Endothelial cell of umbilical vein (primary cell): ENCODE results near the gene DHX35. TPM values are rescaled to one million over a fixed set of nuclear protein-coding genes. Genes with fewer than 3 reads are reported as not detected.

Experiments
- BruUV-seq: library from RNA; stranded (reverse); fragments of 400-500 nt; replicated peaks from 2 replicates; lab custom pipeline; 2021; lab: Mats Ljungman, UMichigan
- CTCF ChIA-PET: fragments of 300-600, 350-600 bp; sonication (Branson Sonifier 250); formaldehyde crosslinking; loops from one replicate; lab custom pipeline; 2021; ENCODE audit warnings: antibody characterized with exemption, inconsistent platforms; lab: Charles Lee
- POLR2A ChIA-PET: fragments of 300-600, 350-600 bp; sonication (Branson Sonifier 250); formaldehyde crosslinking; loops from one replicate; lab custom pipeline; 2021; ENCODE audit warnings: antibody characterized with exemption, inconsistent platforms; lab: Charles Lee
- DNase-seq: peaks from one replicate; pipeline ENCODE4 v3.0.0-alpha.2; 2011; ENCODE audit warnings: low read depth, low spot score
- FAIRE-seq: peaks from 2 replicates; lab custom pipeline; 2011; peaks lifted over from hg19 to GRCh38; lab: Jason Lieb, UNC
- H2AFZ ChIP-seq: 2 replicates; pipeline ENCODE4 v1.6.0; 2012; ENCODE audit warnings: low read depth, low read length, control low read depth, inconsistent platforms
- H3K27ac ChIP-seq: 2 replicates; pipeline ENCODE4 v1.5.1; 2011; ENCODE audit warnings: low read depth, mild to moderate bottlenecking, control low read depth, low read length, moderate library complexity; ENCODE audit not compliant: insufficient read depth
- H3K27me3 ChIP-seq, 2 experiments: 2 replicates each; pipeline versions ENCODE4 v1.6.0 to v1.6.1; 2011; ENCODE audit warnings: low read length in 2 of 2, mixed read lengths in 1 of 2; ENCODE audit not compliant: control insufficient read depth in 2 of 2, insufficient read depth in 2 of 2
- H3K36me3 ChIP-seq, 2 experiments: 2 replicates in 1 of 2; 3 replicates in 1 of 2; pipeline ENCODE4 v1.5.1; 2011; ENCODE audit warnings: low read length in 2 of 2, mild to moderate bottlenecking in 1 of 2, moderate library complexity in 1 of 2; ENCODE audit not compliant: control insufficient read depth in 2 of 2, insufficient read depth in 2 of 2; ENCODE audit errors: extremely low read depth in 1 of 2
- H3K4me1 ChIP-seq: 3 replicates; pipeline ENCODE4 v1.5.1; 2011; ENCODE audit warnings: mild to moderate bottlenecking, low read length; ENCODE audit not compliant: control insufficient read depth, insufficient read depth; ENCODE audit errors: extremely low read depth
- H3K4me2 ChIP-seq: 2 replicates; pipeline ENCODE4 v1.6.1; 2011; ENCODE audit warnings: low read length, control low read depth, mixed read lengths; ENCODE audit not compliant: insufficient read depth
- H3K4me3 ChIP-seq, 3 experiments: fragments of 200-600 bp in 1 of 3; sonication (generic), shearing (Covaris generic) in 1 of 3; replicated peaks in 1 of 3; 2 replicates each; pipeline ENCODE4 v1.5.1; 2011 to 2016; ENCODE audit warnings: control low read depth in 3 of 3, low read length in 3 of 3, mild to moderate bottlenecking in 2 of 3, inconsistent platforms in 1 of 3, low read depth in 1 of 3, moderate library complexity in 1 of 3; ENCODE audit not compliant: insufficient read depth in 1 of 3
- H3K79me2 ChIP-seq: 2 replicates; pipeline ENCODE4 v1.6.0; 2012; ENCODE audit warnings: low read length, inconsistent platforms; ENCODE audit not compliant: control insufficient read depth, insufficient read depth
- H3K9ac ChIP-seq: replicated peaks from 2 replicates; pipeline ENCODE3; 2011; ENCODE audit warnings: low read length, control low read depth; ENCODE audit not compliant: insufficient read depth; ENCODE audit errors: extremely low read depth
- H3K9me1 ChIP-seq: replicated peaks from 3 replicates; pipeline ENCODE4 v1.6.0; 2011; ENCODE audit warnings: mild to moderate bottlenecking, low read length; ENCODE audit not compliant: control insufficient read depth, insufficient read depth; ENCODE audit errors: extremely low read depth
- H3K9me3 ChIP-seq: replicated peaks from 2 replicates; pipeline ENCODE4 v1.5.1; 2012; ENCODE audit warnings: low read length, inconsistent platforms; ENCODE audit not compliant: control insufficient read depth, insufficient read depth
- H4K20me1 ChIP-seq: replicated peaks from 2 replicates; pipeline ENCODE3; 2011; ENCODE audit warnings: mild to moderate bottlenecking, low read length; ENCODE audit not compliant: control insufficient read depth, insufficient read depth; ENCODE audit errors: extremely low read depth
- EZH2 ChIP-seq: IDR thresholded peaks from 2 replicates; pipeline ENCODE4 v1.6.1; 2012; ENCODE audit warnings: borderline replicate concordance, low read depth, mild to moderate bottlenecking, moderate library complexity, low read length, inconsistent platforms; ENCODE audit not compliant: severe bottlenecking
- FOS ChIP-seq: IDR thresholded peaks from 2 replicates; pipeline ENCODE4 v1.6.1; 2011; ENCODE audit warnings: mild to moderate bottlenecking, low read length, moderate library complexity, borderline replicate concordance; ENCODE audit not compliant: insufficient read depth
- GATA2 ChIP-seq: IDR thresholded peaks from 2 replicates; pipeline ENCODE4 v1.7.0; 2011; ENCODE audit warnings: low read depth, mild to moderate bottlenecking, moderate library complexity, mixed read lengths, low read length; ENCODE audit not compliant: insufficient read length, insufficient read depth
- JUN ChIP-seq: IDR thresholded peaks from 2 replicates; pipeline ENCODE4 v1.6.1; 2011; ENCODE audit warnings: borderline replicate concordance, low read depth; ENCODE audit not compliant: insufficient read length, insufficient read depth
- MAX ChIP-seq: IDR thresholded peaks from 2 replicates; pipeline ENCODE4 v1.6.1; 2011; ENCODE audit not compliant: insufficient read depth, insufficient read length
- MYC ChIP-seq: IDR thresholded peaks from one replicate; pipeline ENCODE4 v1.6.1; 2011; ENCODE audit warnings: mild to moderate bottlenecking, low read depth, low read length
- POLR2A ChIP-seq: IDR thresholded peaks from 2 replicates; pipeline ENCODE4 v1.6.1; 2012; ENCODE audit warnings: low read depth, mild to moderate bottlenecking, control low read depth, low read length
- POLR2AphosphoS5 ChIP-seq: IDR thresholded peaks from 2 replicates; pipeline ENCODE4 v1.6.1; 2012; ENCODE audit warnings: low read depth, mild to moderate bottlenecking, control low read depth, low read length, moderate library complexity; ENCODE audit not compliant: insufficient read depth
- dilution Hi-C: fragments of 300-500 bp; cut with MboI; formaldehyde crosslinking; loops from one replicate; pipeline ENCODE4 v1.15.0; 2019; ENCODE audit warnings: low sequenced_read_pairs; ENCODE audit not compliant: extremely low pct_ligation_motif_present
- intact Hi-C: fragments of 100-400 bp; cut with micrococcal nuclease; formaldehyde crosslinking; loops from one replicate; pipeline ENCODE4 v1.10.0; 2022
- polyA plus RNA-seq, 4 experiments: library from polyadenylated mRNA; depleted of rRNA in 3 of 4; stranded (reverse) in 3 of 4; unstranded in 1 of 4; fragments of >200 nt; gene quantifications; 2 replicates each; pipeline versions ENCODE4 v1.2.1 to v1.2.3, GENCODE V29; 2011 to 2012; ENCODE audit warnings: missing spikeins in 1 of 4
- total RNA-seq: library from RNA; stranded (reverse); gene quantifications from 2 replicates; pipeline ENCODE4 v1.2.3, GENCODE V29; 2021
- TF ChIP-seq, protein P1 (sequence below), 2 donors: IDR thresholded peaks; 1 replicate in 1 of 2; 2 replicates in 1 of 2; pipeline ENCODE4 v1.5.1; 2011; ENCODE audit warnings: low read length in 2 of 2, mild to moderate bottlenecking in 2 of 2, moderate library complexity in 2 of 2, control low read depth in 1 of 2, inconsistent platforms in 1 of 2, low read depth in 1 of 2; ENCODE audit not compliant: insufficient read depth in 1 of 2; ENCODE audit errors: extremely low read depth in 1 of 2

DHX35 gene
- total and polyA plus RNA-seq, 2 donors (not counting 3 experiments of a cell fraction or from before 2014, with no cell fraction given) = 10.0 to 13.0 TPM

GRCh38 chr20:38915355-38915754 lies 46.8 kb upstream of the DHX35 start:
- intact Hi-C loops = no loop called here
- Histone ChIP-seq H3K4me2 (no peak overlapping the region), H3K9ac (no peak overlapping the region), H3K79me2 (no peaks in the 10 kb centered on the region), H3K9me3 (no peaks in the 10 kb centered on the region), H3K27me3 (peaks cover 0 to 3% of the 10 kb centered on the region in 2 experiments), H3K4me3 (no peak overlapping the region), H2AFZ (no peak overlapping the region), H3K4me1 (no peaks in the 10 kb centered on the region), H3K36me3 (peaks cover 0 to 35% of the 10 kb centered on the region in 2 experiments), H3K9me1 (no peaks in the 10 kb centered on the region), H3K27ac (no peak overlapping the region), H4K20me1 (no peaks in the 10 kb centered on the region)
- dilution Hi-C loops = no loop called here
- no TSS peak for BruUV-seq
- no peak for TF ChIP-seq EZH2
- TF ChIP-seq POLR2AphosphoS5 = no peak
- no peak for TF ChIP-seq MYC
- TF ChIP-seq FOS = no peak
- TF ChIP-seq GATA2 = no peak
- TF ChIP-seq, protein P1, sequence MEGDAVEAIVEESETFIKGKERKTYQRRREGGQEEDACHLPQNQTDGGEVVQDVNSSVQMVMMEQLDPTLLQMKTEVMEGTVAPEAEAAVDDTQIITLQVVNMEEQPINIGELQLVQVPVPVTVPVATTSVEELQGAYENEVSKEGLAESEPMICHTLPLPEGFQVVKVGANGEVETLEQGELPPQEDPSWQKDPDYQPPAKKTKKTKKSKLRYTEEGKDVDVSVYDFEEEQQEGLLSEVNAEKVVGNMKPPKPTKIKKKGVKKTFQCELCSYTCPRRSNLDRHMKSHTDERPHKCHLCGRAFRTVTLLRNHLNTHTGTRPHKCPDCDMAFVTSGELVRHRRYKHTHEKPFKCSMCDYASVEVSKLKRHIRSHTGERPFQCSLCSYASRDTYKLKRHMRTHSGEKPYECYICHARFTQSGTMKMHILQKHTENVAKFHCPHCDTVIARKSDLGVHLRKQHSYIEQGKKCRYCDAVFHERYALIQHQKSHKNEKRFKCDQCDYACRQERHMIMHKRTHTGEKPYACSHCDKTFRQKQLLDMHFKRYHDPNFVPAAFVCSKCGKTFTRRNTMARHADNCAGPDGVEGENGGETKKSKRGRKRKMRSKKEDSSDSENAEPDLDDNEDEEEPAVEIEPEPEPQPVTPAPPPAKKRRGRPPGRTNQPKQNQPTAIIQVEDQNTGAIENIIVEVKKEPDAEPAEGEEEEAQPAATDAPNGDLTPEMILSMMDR (IDR thresholded peaks at IDR 0.05; ENCODE audit: extremely low read depth in 1 of 2, insufficient read depth in 1 of 2, low read depth in 1 of 2, low read length in 2 of 2) = no peak
- no peak for TF ChIP-seq JUN
- no peak for TF ChIP-seq POLR2A
- TF ChIP-seq MAX = no peak
- ChIA-PET POLR2A (no interaction called here), CTCF (no interaction called here)
- DNase-seq (no peak), FAIRE-seq (no peak)
